HFFc6 (cell line): ENCODE measurements around the gene PLXNA4. TPM values are rescaled to one million over a fixed set of nuclear protein-coding genes. Genes with fewer than 3 reads are reported as not detected.

Source experiments
- DNase-seq: peaks from one replicate; pipeline ENCODE4 v3.0.0-alpha.2; 2018
- H3K27ac Mint-ChIP-seq: 2 replicates; pipeline ENCODE4 v1.8.0; 2020; ENCODE audit warnings: mild to moderate bottlenecking, mixed read lengths
- H3K27me3 Mint-ChIP-seq: 2 replicates; pipeline ENCODE4 v1.8.0; 2021; ENCODE audit warnings: mild to moderate bottlenecking, moderate library complexity, mixed read lengths; ENCODE audit not compliant: insufficient read depth
- H3K36me3 Mint-ChIP-seq: 2 replicates; pipeline ENCODE4 v1.8.0; 2021; ENCODE audit warnings: low read depth, mixed read lengths
- H3K4me1 Mint-ChIP-seq: 2 replicates; pipeline ENCODE4 v1.8.0; 2020; ENCODE audit warnings: low read depth, mixed read lengths
- H3K4me3 Mint-ChIP-seq: 2 replicates; pipeline ENCODE4 v1.8.0; 2020; ENCODE audit warnings: mild to moderate bottlenecking, moderate library complexity, mixed read lengths
- H3K9me3 Mint-ChIP-seq: 2 replicates; pipeline ENCODE4 v1.8.0; 2020; ENCODE audit warnings: mild to moderate bottlenecking, mixed read lengths
- total RNA-seq, 6 experiments: library from RNA; stranded (reverse); fragmentation: NEBNext Ultra II Directional; extraction: Animal tissue kit (Norgen Biotek cat#: 25700); gene quantifications; 2 replicates in 1 of 6; 3 replicates in 5 of 6; pipeline ENCODE4 v1.2.3, GENCODE V29; 2021
- TF ChIP-seq, protein P1 (sequence below): fragments of 200-600 bp; sonication (generic); IDR thresholded peaks from 2 replicates; pipeline ENCODE4 v1.5.0; 2021; ENCODE audit warnings: antibody characterized with exemption, mild to moderate bottlenecking

The PLXNA4 gene
- total RNA-seq, 6 experiments from 2014 or later = 0.02 to 0.14 (median 0.05) TPM; not detected in 2

- DNase-seq = no peak
- no peak overlapping the region for H3K27ac Mint-ChIP-seq
- H3K9me3 Mint-ChIP-seq = no peaks in the 10 kb centered on the region
- no peak overlapping the region for H3K4me3 Mint-ChIP-seq
- TF ChIP-seq, protein P1, sequence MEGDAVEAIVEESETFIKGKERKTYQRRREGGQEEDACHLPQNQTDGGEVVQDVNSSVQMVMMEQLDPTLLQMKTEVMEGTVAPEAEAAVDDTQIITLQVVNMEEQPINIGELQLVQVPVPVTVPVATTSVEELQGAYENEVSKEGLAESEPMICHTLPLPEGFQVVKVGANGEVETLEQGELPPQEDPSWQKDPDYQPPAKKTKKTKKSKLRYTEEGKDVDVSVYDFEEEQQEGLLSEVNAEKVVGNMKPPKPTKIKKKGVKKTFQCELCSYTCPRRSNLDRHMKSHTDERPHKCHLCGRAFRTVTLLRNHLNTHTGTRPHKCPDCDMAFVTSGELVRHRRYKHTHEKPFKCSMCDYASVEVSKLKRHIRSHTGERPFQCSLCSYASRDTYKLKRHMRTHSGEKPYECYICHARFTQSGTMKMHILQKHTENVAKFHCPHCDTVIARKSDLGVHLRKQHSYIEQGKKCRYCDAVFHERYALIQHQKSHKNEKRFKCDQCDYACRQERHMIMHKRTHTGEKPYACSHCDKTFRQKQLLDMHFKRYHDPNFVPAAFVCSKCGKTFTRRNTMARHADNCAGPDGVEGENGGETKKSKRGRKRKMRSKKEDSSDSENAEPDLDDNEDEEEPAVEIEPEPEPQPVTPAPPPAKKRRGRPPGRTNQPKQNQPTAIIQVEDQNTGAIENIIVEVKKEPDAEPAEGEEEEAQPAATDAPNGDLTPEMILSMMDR = no peak
- H3K4me1 Mint-ChIP-seq = no peaks in the 10 kb centered on the region
- peaks cover 49% of the 10 kb centered on the region for H3K27me3 Mint-ChIP-seq
- no peaks in the 10 kb centered on the region for H3K36me3 Mint-ChIP-seq
Measured at GRCh38 chr7:132350741-132351140, 225.5 kb downstream of the PLXNA4 start.

- H3K27ac Mint-ChIP-seq = no peak overlapping the region
Measured at GRCh38 chr7:132349075-132349474, 227.2 kb downstream of the PLXNA4 start.

DNA sequence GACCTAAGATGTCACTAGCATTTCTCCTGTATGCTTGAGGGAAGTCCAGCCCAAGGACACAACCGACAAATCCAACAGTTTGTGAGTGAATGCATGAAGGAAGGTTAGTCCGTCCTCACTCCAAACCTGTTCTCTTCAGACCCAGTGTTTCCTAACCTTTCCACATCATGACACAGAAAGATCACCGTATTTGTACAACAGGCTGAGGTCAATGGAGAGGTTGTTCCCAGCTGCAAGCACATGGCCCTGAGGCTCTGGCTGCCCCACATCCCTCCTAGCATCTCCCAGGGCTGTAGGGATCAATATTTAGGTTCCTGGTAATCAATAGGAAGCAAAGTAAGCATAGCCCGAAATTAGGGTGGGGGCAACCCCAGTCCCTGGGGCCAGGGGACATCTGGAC lies 227.9 kb downstream of the PLXNA4 start:
- H3K4me1 Mint-ChIP-seq = no peaks in the 10 kb centered on the region
- no peak for DNase-seq
- no peaks in the 10 kb centered on the region for H3K9me3 Mint-ChIP-seq
- H3K4me3 Mint-ChIP-seq = no peak overlapping the region
- H3K27me3 Mint-ChIP-seq = peaks cover 39% of the 10 kb centered on the region
- H3K36me3 Mint-ChIP-seq = no peaks in the 10 kb centered on the region
- H3K27ac Mint-ChIP-seq = no peak overlapping the region
- TF ChIP-seq, protein P1 = no peak

More at GRCh38 chr7:132349075-132349474, 227.2 kb downstream of the PLXNA4 start:
- TF ChIP-seq, protein P1 = no peak
- H3K27me3 Mint-ChIP-seq = peaks cover 39% of the 10 kb centered on the region
- H3K4me3 Mint-ChIP-seq = no peak overlapping the region
- H3K9me3 Mint-ChIP-seq = no peaks in the 10 kb centered on the region
- DNase-seq = no peak
- no peaks in the 10 kb centered on the region for H3K36me3 Mint-ChIP-seq
- no peaks in the 10 kb centered on the region for H3K4me1 Mint-ChIP-seq

DNA sequence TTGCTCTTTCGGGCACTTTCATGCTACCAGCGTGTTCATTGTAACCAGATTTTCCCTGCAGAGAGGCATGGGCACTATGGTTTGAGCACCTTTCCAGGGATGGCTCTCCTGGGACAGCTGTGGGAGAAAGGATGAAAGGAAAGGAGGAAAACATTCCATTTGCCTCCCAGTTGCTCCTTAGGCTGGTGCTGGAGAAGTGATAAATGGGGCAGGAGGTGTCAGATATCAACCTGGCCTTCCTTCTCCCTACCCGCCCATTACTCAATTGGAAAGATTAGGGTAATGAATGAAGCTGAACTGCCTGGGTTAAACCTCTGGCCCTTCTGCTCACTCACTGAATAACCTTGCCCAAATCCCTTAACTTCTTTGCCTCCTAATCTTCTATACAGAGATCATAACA lies 228.4 kb downstream of the PLXNA4 start:
- TF ChIP-seq, protein P1 = no peak
- no peaks in the 10 kb centered on the region for H3K9me3 Mint-ChIP-seq
- no peak overlapping the region for H3K4me3 Mint-ChIP-seq
- no peaks in the 10 kb centered on the region for H3K36me3 Mint-ChIP-seq
- H3K27ac Mint-ChIP-seq = no peak overlapping the region
- DNase-seq = no peak
- H3K4me1 Mint-ChIP-seq = no peaks in the 10 kb centered on the region
- peaks cover 35% of the 10 kb centered on the region for H3K27me3 Mint-ChIP-seq

- TF ChIP-seq, protein P1 = no peak
- H3K9me3 Mint-ChIP-seq = no peaks in the 10 kb centered on the region
- no peak for DNase-seq
- no peak overlapping the region for H3K4me3 Mint-ChIP-seq
- H3K36me3 Mint-ChIP-seq = no peaks in the 10 kb centered on the region
- peaks cover 28% of the 10 kb centered on the region for H3K27me3 Mint-ChIP-seq
- H3K4me1 Mint-ChIP-seq = no peaks in the 10 kb centered on the region
- H3K27ac Mint-ChIP-seq = no peak overlapping the region
Measured at GRCh38 chr7:132347123-132347522, 229.1 kb downstream of the PLXNA4 start.
